HT1080 (cell line): ENCODE measurements around the gene IL2RA. TPM values are rescaled to one million over a fixed set of nuclear protein-coding genes. Genes with fewer than 3 reads are reported as not detected.
"Not testable (repeated sequence)": the region's sequence is repeated elsewhere in the genome, so short reads cannot be mapped to it uniquely, and the experiment has no call there.

ENCODE experiments used
- DNase-seq: peaks from one replicate; pipeline ENCODE4 v3.0.0-alpha.2; 2015; ENCODE audit warnings: low read depth
- small RNA-seq: library from RNA; depleted of rRNA; stranded (forward); fragments of <200 nt; gene quantifications from one replicate; pipeline ENCODE3, GENCODE V24; 2014
- total RNA-seq: library from RNA; depleted of rRNA; stranded (reverse); fragments of >200 nt; shearing (Covaris generic); gene quantifications from 2 replicates; pipeline ENCODE4 v1.2.3, GENCODE V29; 2014; rRNA removed

The IL2RA gene
- total RNA-seq, 1 experiment from 2014 or later = not detected

DNA sequence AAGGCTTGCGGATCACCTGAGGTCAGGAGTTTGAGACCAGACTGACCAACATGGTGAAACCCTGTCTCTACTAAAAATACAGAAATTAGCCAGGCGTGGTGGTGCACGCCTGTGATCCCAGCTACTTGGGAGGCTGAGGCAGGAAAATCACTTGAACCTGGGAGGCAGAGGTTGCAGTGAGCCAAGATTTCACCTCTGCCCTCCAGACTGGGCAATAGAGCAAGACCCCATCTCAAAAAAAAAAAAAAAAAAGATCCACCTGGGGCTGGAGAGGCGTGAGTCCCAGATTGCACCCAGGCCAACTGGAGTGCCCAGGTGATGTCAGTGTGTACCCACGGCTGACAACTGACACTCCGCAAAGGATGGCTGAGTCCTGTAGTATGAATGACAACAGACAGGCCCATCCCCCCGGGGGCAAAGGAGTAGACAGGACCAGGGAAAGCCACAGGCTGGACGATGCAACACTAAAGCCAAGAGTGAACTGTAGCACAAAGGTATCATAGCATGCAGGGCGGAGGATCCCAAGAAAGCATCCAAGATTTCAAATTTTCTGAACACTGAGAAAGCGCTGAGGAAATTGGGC, 99.7 kb downstream of the IL2RA start:
- DNase-seq = not testable (repeated sequence)

GRCh38 chr10:5961405-5962100, 100.6 kb downstream of the IL2RA start:
- no peak for DNase-seq

- not testable (repeated sequence) for DNase-seq
Observed at GRCh38 chr10:5960973-5961275, 101.2 kb downstream of the IL2RA start.

Small RNA genes lying within 50 kb of the gene (small RNA-seq; reads per million reads assigned to genes)
- not detected for gene RF00397

Other genes starting within 250 kb of the IL2RA start
- 395 and 405 TPM in 2 replicates for gene GDI2, start 248.9 kb downstream of the IL2RA start, total RNA-seq
- 10.1 and 13.5 TPM in 2 replicates for gene ANKRD16, start 172.5 kb downstream of the IL2RA start, total RNA-seq
- gene FBH1, start 172.1 kb downstream of the IL2RA start, total RNA-seq = 66.5 and 77.0 TPM in 2 replicates
- gene IL15RA, start 84.8 kb downstream of the IL2RA start, total RNA-seq = 14.3 and 22.9 TPM in 2 replicates
- 46.4 and 49.6 TPM in 2 replicates for gene RBM17, start 26.7 kb upstream of the IL2RA start, total RNA-seq
- 27.3 and 32.0 TPM in 2 replicates for gene PFKFB3, start 140.6 kb upstream of the IL2RA start, total RNA-seq